Stimulated activated CD4-positive, alpha-beta T cell treated with anti-CD3 and anti-CD28 coated beads, Interleukin-1b, Interleukin-23, amount 100 ng/mL, for 24 hours (primary cell): ENCODE data around the gene ZNF503.

ENCODE experiments used
- DNase-seq, 4 experiments: peaks; one replicate each; pipeline ENCODE4 v3.0.0-alpha.2; 2020; ENCODE audit warnings: low read depth in 4 of 4, low spot score in 1 of 4

ZNF503 gene

GRCh38 chr10:75431180-75432111, 29.9 kb upstream of the ZNF503 start, which contains the start of gene LRMDA:
LRMDA (plus strand) TSS chr10:75431624.
- DNase-seq: no peak

- DNase-seq: no peak
Measured at GRCh38 chr10:75430000-75430763, 28.6 kb upstream of the ZNF503 start.

- DNase-seq: no peak
Measured at GRCh38 chr10:75429159-75429827, 27.7 kb upstream of the ZNF503 start.

- DNase-seq: no peak
Measured at GRCh38 chr10:75428434-75429158, 27.0 kb upstream of the ZNF503 start.

GRCh38 chr10:75427951-75428350, 26.4 kb upstream of the ZNF503 start:
- no peak for DNase-seq

- DNase-seq: no peak
Measured at GRCh38 chr10:75426880-75427279, 25.3 kb upstream of the ZNF503 start.

GRCh38 chr10:75425291-75426079, 23.9 kb upstream of the ZNF503 start:
- no peak for DNase-seq

GRCh38 chr10:75424571-75424970, 23.0 kb upstream of the ZNF503 start:
- no peak for DNase-seq

GRCh38 chr10:75422913-75423312, 21.3 kb upstream of the ZNF503 start:
- no peak for DNase-seq

- DNase-seq: no peak
Measured at GRCh38 chr10:75418712-75419111, 17.1 kb upstream of the ZNF503 start.

GRCh38 chr10:75418293-75418692, 16.7 kb upstream of the ZNF503 start:
- DNase-seq: no peak

- DNase-seq: no peak
Measured at GRCh38 chr10:75417522-75417927, 16.0 kb upstream of the ZNF503 start.

GRCh38 chr10:75414527-75414926, 13.0 kb upstream of the ZNF503 start:
- no peak for DNase-seq

GRCh38 chr10:75410132-75411005, 8.8 kb upstream of the ZNF503 start:
- no peak for DNase-seq

GRCh38 chr10:75408911-75409885, 7.6 kb upstream of the ZNF503 start:
- DNase-seq: no peak

- DNase-seq: no peak
Measured at GRCh38 chr10:75408509-75408875, 6.9 kb upstream of the ZNF503 start.

- no peak for DNase-seq
Measured at GRCh38 chr10:75407713-75408508, 6.3 kb upstream of the ZNF503 start.
